Thyroid gland (tissue), 4 donors: ENCODE measurements around the gene KCNIP1.

Source experiments
- CTCF ChIP-seq, 6 experiments: fragments of 200-600 bp in 3 of 6; fragments of 450-650 bp in 3 of 6; sonication (generic) in 3 of 6; IDR thresholded peaks; one replicate each; pipeline ENCODE4 v1.5.1; 2016 to 2019; ENCODE audit warnings: antibody characterized with exemption in 6 of 6, mild to moderate bottlenecking in 2 of 6, inconsistent platforms in 1 of 6, moderate library complexity in 1 of 6
- POLR2A ChIP-seq, 2 donors: fragments of 450-650 bp; IDR thresholded peaks; one replicate each; pipeline ENCODE4 v1.6.1; 2017; ENCODE audit warnings: antibody characterized with exemption in 2 of 2, mild to moderate bottlenecking in 2 of 2, moderate library complexity in 1 of 2

- TF ChIP-seq CTCF (IDR thresholded peaks at IDR 0.05) (no peak), POLR2A (IDR thresholded peaks at IDR 0.05) (no peak)
These were observed 278.1 kb downstream of the KCNIP1 start for GRCh38 chr5:170781946-170782345.
